GM12878 (cell line): Measurements from ENCODE around the gene EFCAB11.

ENCODE experiments used
- CBX5 ChIP-seq: sonication (generic); IDR thresholded peaks from 2 replicates; pipeline ENCODE4 v1.6.1; 2016; ENCODE audit warnings: low read depth, moderate library complexity, mild to moderate bottlenecking, inconsistent platforms
- CHD2 ChIP-seq: IDR thresholded peaks from 2 replicates; pipeline ENCODE4 v1.6.1; 2011; ENCODE audit warnings: low read depth, low read length, improper control_type of control experiment, borderline replicate concordance
- NFYB ChIP-seq: IDR thresholded peaks from 2 replicates; pipeline ENCODE4 v1.6.1; 2011; ENCODE audit warnings: low read depth, mild to moderate bottlenecking, low read length, improper control_type of control experiment, moderate library complexity; ENCODE audit not compliant: insufficient read depth
- POLR2A ChIP-seq: IDR thresholded peaks from 2 replicates; pipeline ENCODE4 v1.6.1; 2011; ENCODE audit warnings: low read depth, mild to moderate bottlenecking, low read length
- RAD21 ChIP-seq: IDR thresholded peaks from 2 replicates; pipeline ENCODE4 v1.6.1; 2011; ENCODE audit warnings: mild to moderate bottlenecking, low read depth, low read length, moderate library complexity; ENCODE audit not compliant: insufficient read depth
- SMC3 ChIP-seq: IDR thresholded peaks from 2 replicates; pipeline ENCODE4 v1.6.1; 2011; ENCODE audit warnings: low read length, improper control_type of control experiment, borderline replicate concordance
- ZBTB33 ChIP-seq: fragments of 450-650 bp; IDR thresholded peaks from 2 replicates; pipeline ENCODE4 v1.6.1; 2017; ENCODE audit warnings: mild to moderate bottlenecking
- TF ChIP-seq, protein P1 (sequence below), 3 experiments: IDR thresholded peaks in 2 of 3; conservative IDR thresholded peaks in 1 of 3; 2 replicates each; pipeline ENCODE4 v1.5.1; 2011; ENCODE audit warnings: low read depth in 3 of 3, low read length in 3 of 3, mild to moderate bottlenecking in 3 of 3, control low read depth in 2 of 3, moderate library complexity in 2 of 3, inconsistent platforms in 1 of 3, mixed read lengths in 1 of 3; ENCODE audit not compliant: control insufficient read depth in 2 of 3, insufficient read depth in 1 of 3; ENCODE audit errors: extremely low read depth in 1 of 3

GRCh38 chr14:89892953-89893352 is 61.6 kb downstream of the EFCAB11 start:
- no peak for TF ChIP-seq ZBTB33
- TF ChIP-seq CHD2 = no peak
- TF ChIP-seq RAD21 = no peak
- TF ChIP-seq, protein P1, sequence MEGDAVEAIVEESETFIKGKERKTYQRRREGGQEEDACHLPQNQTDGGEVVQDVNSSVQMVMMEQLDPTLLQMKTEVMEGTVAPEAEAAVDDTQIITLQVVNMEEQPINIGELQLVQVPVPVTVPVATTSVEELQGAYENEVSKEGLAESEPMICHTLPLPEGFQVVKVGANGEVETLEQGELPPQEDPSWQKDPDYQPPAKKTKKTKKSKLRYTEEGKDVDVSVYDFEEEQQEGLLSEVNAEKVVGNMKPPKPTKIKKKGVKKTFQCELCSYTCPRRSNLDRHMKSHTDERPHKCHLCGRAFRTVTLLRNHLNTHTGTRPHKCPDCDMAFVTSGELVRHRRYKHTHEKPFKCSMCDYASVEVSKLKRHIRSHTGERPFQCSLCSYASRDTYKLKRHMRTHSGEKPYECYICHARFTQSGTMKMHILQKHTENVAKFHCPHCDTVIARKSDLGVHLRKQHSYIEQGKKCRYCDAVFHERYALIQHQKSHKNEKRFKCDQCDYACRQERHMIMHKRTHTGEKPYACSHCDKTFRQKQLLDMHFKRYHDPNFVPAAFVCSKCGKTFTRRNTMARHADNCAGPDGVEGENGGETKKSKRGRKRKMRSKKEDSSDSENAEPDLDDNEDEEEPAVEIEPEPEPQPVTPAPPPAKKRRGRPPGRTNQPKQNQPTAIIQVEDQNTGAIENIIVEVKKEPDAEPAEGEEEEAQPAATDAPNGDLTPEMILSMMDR (IDR thresholded peaks at IDR 0.05 in 2 of 3, conservative IDR thresholded peaks at IDR 0.05 in 1 of 3; ENCODE audit: control insufficient read depth in 2 of 3, extremely low read depth in 1 of 3, insufficient read depth in 1 of 3, low read depth in 3 of 3, low read length in 3 of 3) = no peak
- TF ChIP-seq POLR2A = no peak
- no peak for TF ChIP-seq SMC3
- TF ChIP-seq CBX5 = no peak
- no peak for TF ChIP-seq NFYB
